HL-60 (cell line): ENCODE results near the gene GPR26.

Source experiments
- DNase-seq, 2 experiments: peaks; one replicate each; pipeline ENCODE4 v3.0.0-alpha.2; 2010 to 2020; ENCODE audit warnings: low read depth in 1 of 2, low spot score in 1 of 2
- H3K27ac ChIP-seq: fragments of 250-450 bp; sonication (Bioruptor Pico); replicated peaks from 2 replicates; pipeline ENCODE4 v1.5.1; 2020; ENCODE audit warnings: mild to moderate bottlenecking, moderate library complexity
- H3K27me3 ChIP-seq: fragments of 250-450 bp; sonication (Bioruptor Pico); 2 replicates; pipeline ENCODE4 v1.5.1; 2021; ENCODE audit warnings: mild to moderate bottlenecking, moderate library complexity; ENCODE audit not compliant: insufficient read depth, poor library complexity, severe bottlenecking
- H3K4me3 ChIP-seq: replicated peaks from 2 replicates; pipeline ENCODE4 v1.5.1; 2011; ENCODE audit warnings: mild to moderate bottlenecking, control low read depth, low read length; ENCODE audit not compliant: insufficient read depth
- GABPA ChIP-seq: IDR thresholded peaks from 2 replicates; pipeline ENCODE4 v1.6.1; 2012; ENCODE audit warnings: low read depth
- POLR2AphosphoS5 ChIP-seq: IDR thresholded peaks from 2 replicates; pipeline ENCODE4 v1.6.1; 2012; ENCODE audit warnings: low read depth
- REST ChIP-seq: IDR thresholded peaks from 2 replicates; pipeline ENCODE4 v1.6.1; 2012; ENCODE audit warnings: low read depth; ENCODE audit not compliant: insufficient replicate concordance
- SPI1 ChIP-seq: IDR thresholded peaks from 2 replicates; pipeline ENCODE4 v1.6.1; 2012; ENCODE audit warnings: low read depth, mild to moderate bottlenecking, borderline replicate concordance
- TF ChIP-seq, protein P1 (sequence below): IDR thresholded peaks from one replicate; pipeline ENCODE4 v1.5.1; 2011; ENCODE audit warnings: low read length, control low read depth, inconsistent platforms; ENCODE audit not compliant: insufficient read depth

The GPR26 gene

GRCh38 chr10:123665491-123666286, 466 bp upstream of the GPR26 start:
- Histone ChIP-seq H3K4me3 (no peak overlapping the region), H3K27me3 (no peaks in the 10 kb centered on the region), H3K27ac (no peak overlapping the region)
- TF ChIP-seq, protein P1, sequence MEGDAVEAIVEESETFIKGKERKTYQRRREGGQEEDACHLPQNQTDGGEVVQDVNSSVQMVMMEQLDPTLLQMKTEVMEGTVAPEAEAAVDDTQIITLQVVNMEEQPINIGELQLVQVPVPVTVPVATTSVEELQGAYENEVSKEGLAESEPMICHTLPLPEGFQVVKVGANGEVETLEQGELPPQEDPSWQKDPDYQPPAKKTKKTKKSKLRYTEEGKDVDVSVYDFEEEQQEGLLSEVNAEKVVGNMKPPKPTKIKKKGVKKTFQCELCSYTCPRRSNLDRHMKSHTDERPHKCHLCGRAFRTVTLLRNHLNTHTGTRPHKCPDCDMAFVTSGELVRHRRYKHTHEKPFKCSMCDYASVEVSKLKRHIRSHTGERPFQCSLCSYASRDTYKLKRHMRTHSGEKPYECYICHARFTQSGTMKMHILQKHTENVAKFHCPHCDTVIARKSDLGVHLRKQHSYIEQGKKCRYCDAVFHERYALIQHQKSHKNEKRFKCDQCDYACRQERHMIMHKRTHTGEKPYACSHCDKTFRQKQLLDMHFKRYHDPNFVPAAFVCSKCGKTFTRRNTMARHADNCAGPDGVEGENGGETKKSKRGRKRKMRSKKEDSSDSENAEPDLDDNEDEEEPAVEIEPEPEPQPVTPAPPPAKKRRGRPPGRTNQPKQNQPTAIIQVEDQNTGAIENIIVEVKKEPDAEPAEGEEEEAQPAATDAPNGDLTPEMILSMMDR: no peak
- TF ChIP-seq SPI1 (no peak), POLR2AphosphoS5 (no peak), REST (no peak)
- no peak for DNase-seq

GRCh38 chr10:123669886-123670285, 3.7 kb downstream of the GPR26 start:
- H3K27me3 ChIP-seq: no peaks in the 10 kb centered on the region
- H3K4me3 ChIP-seq: no peak overlapping the region
- H3K27ac ChIP-seq: no peak overlapping the region
- TF ChIP-seq POLR2AphosphoS5: no peak
- no peak for TF ChIP-seq GABPA
- TF ChIP-seq, protein P1: no peak
- no peak for TF ChIP-seq REST
- TF ChIP-seq SPI1: no peak
- no peak for DNase-seq

DNA sequence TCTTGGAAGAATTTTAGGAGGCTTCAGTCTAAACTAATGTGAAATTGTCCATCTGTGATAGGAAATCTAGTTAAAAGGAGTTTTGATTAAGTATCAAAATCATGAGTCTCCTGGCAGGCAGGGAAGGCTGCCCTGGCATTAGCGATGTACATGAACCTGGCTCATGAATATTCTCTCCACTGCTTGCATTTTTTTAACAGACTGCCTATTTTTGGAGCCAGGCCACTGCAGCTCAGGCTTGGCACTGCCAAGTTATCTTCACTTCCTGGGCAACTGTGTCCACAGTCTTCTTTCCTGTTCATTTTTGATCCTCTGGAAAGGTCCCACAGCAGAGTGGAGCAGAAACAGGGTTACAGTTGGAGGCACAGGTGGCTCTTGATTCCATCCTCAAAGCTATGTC, 7.0 kb downstream of the GPR26 start:
- H3K4me3 ChIP-seq: no peak overlapping the region
- no peak for DNase-seq
- H3K27ac ChIP-seq: no peak overlapping the region
- TF ChIP-seq SPI1: no peak
- TF ChIP-seq, protein P1: no peak
- no peak for TF ChIP-seq POLR2AphosphoS5
- TF ChIP-seq GABPA: no peak
- no peak for TF ChIP-seq REST
- no peaks in the 10 kb centered on the region for H3K27me3 ChIP-seq
